Endothelial cell of umbilical vein (primary cell): ENCODE measurements around the gene UQCC2. TPM values are rescaled to one million over a fixed set of nuclear protein-coding genes. Genes with fewer than 3 reads are reported as not detected.

Experiments
- BruUV-seq: library from RNA; stranded (reverse); fragments of 400-500 nt; replicated peaks from 2 replicates; lab custom pipeline; 2021; lab: Mats Ljungman, UMichigan
- CTCF ChIA-PET: fragments of 300-600, 350-600 bp; sonication (Branson Sonifier 250); formaldehyde crosslinking; loops from one replicate; lab custom pipeline; 2021; ENCODE audit warnings: antibody characterized with exemption, inconsistent platforms; lab: Charles Lee
- POLR2A ChIA-PET: fragments of 300-600, 350-600 bp; sonication (Branson Sonifier 250); formaldehyde crosslinking; loops from one replicate; lab custom pipeline; 2021; ENCODE audit warnings: antibody characterized with exemption, inconsistent platforms; lab: Charles Lee
- DNase-seq: peaks from one replicate; pipeline ENCODE4 v3.0.0-alpha.2; 2011; ENCODE audit warnings: low read depth, low spot score
- FAIRE-seq: peaks from 2 replicates; lab custom pipeline; 2011; peaks lifted over from hg19 to GRCh38; lab: Jason Lieb, UNC
- H2AFZ ChIP-seq: 2 replicates; pipeline ENCODE4 v1.6.0; 2012; ENCODE audit warnings: low read depth, low read length, control low read depth, inconsistent platforms
- H3K27ac ChIP-seq: 2 replicates; pipeline ENCODE4 v1.5.1; 2011; ENCODE audit warnings: low read depth, mild to moderate bottlenecking, control low read depth, low read length, moderate library complexity; ENCODE audit not compliant: insufficient read depth
- H3K27me3 ChIP-seq, 2 experiments: 2 replicates each; pipeline versions ENCODE4 v1.6.0 to v1.6.1; 2011; ENCODE audit warnings: low read length in 2 of 2, mixed read lengths in 1 of 2; ENCODE audit not compliant: control insufficient read depth in 2 of 2, insufficient read depth in 2 of 2
- H3K36me3 ChIP-seq, 2 experiments: 2 replicates in 1 of 2; 3 replicates in 1 of 2; pipeline ENCODE4 v1.5.1; 2011; ENCODE audit warnings: low read length in 2 of 2, mild to moderate bottlenecking in 1 of 2, moderate library complexity in 1 of 2; ENCODE audit not compliant: control insufficient read depth in 2 of 2, insufficient read depth in 2 of 2; ENCODE audit errors: extremely low read depth in 1 of 2
- H3K4me1 ChIP-seq: 3 replicates; pipeline ENCODE4 v1.5.1; 2011; ENCODE audit warnings: mild to moderate bottlenecking, low read length; ENCODE audit not compliant: control insufficient read depth, insufficient read depth; ENCODE audit errors: extremely low read depth
- H3K4me2 ChIP-seq: 2 replicates; pipeline ENCODE4 v1.6.1; 2011; ENCODE audit warnings: low read length, control low read depth, mixed read lengths; ENCODE audit not compliant: insufficient read depth
- H3K4me3 ChIP-seq, 3 experiments: fragments of 200-600 bp in 1 of 3; sonication (generic), shearing (Covaris generic) in 1 of 3; replicated peaks in 1 of 3; 2 replicates each; pipeline ENCODE4 v1.5.1; 2011 to 2016; ENCODE audit warnings: control low read depth in 3 of 3, low read length in 3 of 3, mild to moderate bottlenecking in 2 of 3, inconsistent platforms in 1 of 3, low read depth in 1 of 3, moderate library complexity in 1 of 3; ENCODE audit not compliant: insufficient read depth in 1 of 3
- H3K79me2 ChIP-seq: 2 replicates; pipeline ENCODE4 v1.6.0; 2012; ENCODE audit warnings: low read length, inconsistent platforms; ENCODE audit not compliant: control insufficient read depth, insufficient read depth
- H3K9ac ChIP-seq: replicated peaks from 2 replicates; pipeline ENCODE3; 2011; ENCODE audit warnings: low read length, control low read depth; ENCODE audit not compliant: insufficient read depth; ENCODE audit errors: extremely low read depth
- H3K9me1 ChIP-seq: replicated peaks from 3 replicates; pipeline ENCODE4 v1.6.0; 2011; ENCODE audit warnings: mild to moderate bottlenecking, low read length; ENCODE audit not compliant: control insufficient read depth, insufficient read depth; ENCODE audit errors: extremely low read depth
- H3K9me3 ChIP-seq: replicated peaks from 2 replicates; pipeline ENCODE4 v1.5.1; 2012; ENCODE audit warnings: low read length, inconsistent platforms; ENCODE audit not compliant: control insufficient read depth, insufficient read depth
- H4K20me1 ChIP-seq: replicated peaks from 2 replicates; pipeline ENCODE3; 2011; ENCODE audit warnings: mild to moderate bottlenecking, low read length; ENCODE audit not compliant: control insufficient read depth, insufficient read depth; ENCODE audit errors: extremely low read depth
- CTCF ChIP-seq, 2 donors: IDR thresholded peaks; 1 replicate in 1 of 2; 2 replicates in 1 of 2; pipeline ENCODE4 v1.5.1; 2011; ENCODE audit warnings: low read length in 2 of 2, mild to moderate bottlenecking in 2 of 2, moderate library complexity in 2 of 2, control low read depth in 1 of 2, inconsistent platforms in 1 of 2, low read depth in 1 of 2; ENCODE audit not compliant: insufficient read depth in 1 of 2; ENCODE audit errors: extremely low read depth in 1 of 2
- EZH2 ChIP-seq: IDR thresholded peaks from 2 replicates; pipeline ENCODE4 v1.6.1; 2012; ENCODE audit warnings: borderline replicate concordance, low read depth, mild to moderate bottlenecking, moderate library complexity, low read length, inconsistent platforms; ENCODE audit not compliant: severe bottlenecking
- FOS ChIP-seq: IDR thresholded peaks from 2 replicates; pipeline ENCODE4 v1.6.1; 2011; ENCODE audit warnings: mild to moderate bottlenecking, low read length, moderate library complexity, borderline replicate concordance; ENCODE audit not compliant: insufficient read depth
- GATA2 ChIP-seq: IDR thresholded peaks from 2 replicates; pipeline ENCODE4 v1.7.0; 2011; ENCODE audit warnings: low read depth, mild to moderate bottlenecking, moderate library complexity, mixed read lengths, low read length; ENCODE audit not compliant: insufficient read length, insufficient read depth
- JUN ChIP-seq: IDR thresholded peaks from 2 replicates; pipeline ENCODE4 v1.6.1; 2011; ENCODE audit warnings: borderline replicate concordance, low read depth; ENCODE audit not compliant: insufficient read length, insufficient read depth
- MAX ChIP-seq: IDR thresholded peaks from 2 replicates; pipeline ENCODE4 v1.6.1; 2011; ENCODE audit not compliant: insufficient read depth, insufficient read length
- MYC ChIP-seq: IDR thresholded peaks from one replicate; pipeline ENCODE4 v1.6.1; 2011; ENCODE audit warnings: mild to moderate bottlenecking, low read depth, low read length
- POLR2A ChIP-seq: IDR thresholded peaks from 2 replicates; pipeline ENCODE4 v1.6.1; 2012; ENCODE audit warnings: low read depth, mild to moderate bottlenecking, control low read depth, low read length
- POLR2AphosphoS5 ChIP-seq: IDR thresholded peaks from 2 replicates; pipeline ENCODE4 v1.6.1; 2012; ENCODE audit warnings: low read depth, mild to moderate bottlenecking, control low read depth, low read length, moderate library complexity; ENCODE audit not compliant: insufficient read depth
- dilution Hi-C: fragments of 300-500 bp; cut with MboI; formaldehyde crosslinking; loops from one replicate; pipeline ENCODE4 v1.15.0; 2019; ENCODE audit warnings: low sequenced_read_pairs; ENCODE audit not compliant: extremely low pct_ligation_motif_present
- intact Hi-C: fragments of 100-400 bp; cut with micrococcal nuclease; formaldehyde crosslinking; loops from one replicate; pipeline ENCODE4 v1.10.0; 2022
- polyA plus RNA-seq, 4 experiments: library from polyadenylated mRNA; depleted of rRNA in 3 of 4; stranded (reverse) in 3 of 4; unstranded in 1 of 4; fragments of >200 nt; gene quantifications; 2 replicates each; pipeline versions ENCODE4 v1.2.1 to v1.2.3, GENCODE V29; 2011 to 2012; ENCODE audit warnings: missing spikeins in 1 of 4
- total RNA-seq: library from RNA; stranded (reverse); gene quantifications from 2 replicates; pipeline ENCODE4 v1.2.3, GENCODE V29; 2021

Gene UQCC2
- total and polyA plus RNA-seq, 2 donors (not counting 3 experiments of a cell fraction or from before 2014, with no cell fraction given): 46.3 to 95.3 TPM

GRCh38 chr6:33652002-33652401 lies 59.5 kb downstream of the UQCC2 start:
- intact Hi-C loops: no loop called here
- FAIRE-seq (no peak), DNase-seq (no peak)
- TF ChIP-seq POLR2A (no peak), FOS (no peak), MAX (no peak), POLR2AphosphoS5 (no peak), JUN (no peak), MYC (no peak), GATA2 (no peak), EZH2 (no peak), CTCF (IDR thresholded peaks at IDR 0.05; ENCODE audit: extremely low read depth in 1 of 2, insufficient read depth in 1 of 2, low read depth in 1 of 2, low read length in 2 of 2) (no peak)
- Histone ChIP-seq H3K4me3 (no peak overlapping the region), H3K27me3 (no peaks in the 10 kb centered on the region), H3K9ac (no peak overlapping the region), H3K27ac (no peak overlapping the region), H3K4me2 (no peak overlapping the region), H3K36me3 (no peaks in the 10 kb centered on the region), H3K9me3 (no peaks in the 10 kb centered on the region), H3K9me1 (no peaks in the 10 kb centered on the region), H3K4me1 (no peaks in the 10 kb centered on the region), H2AFZ (no peak overlapping the region), H4K20me1 (no peaks in the 10 kb centered on the region), H3K79me2 (no peaks in the 10 kb centered on the region)
- BruUV-seq: no TSS peak
- ChIA-PET CTCF (interaction anchor here (0.8 to 3.7 kb wide), 5 partner anchors 20 to 72 kb away, joined by 3 to 13 read pairs (median 4); partner anchors contain the start of gene BAK1), POLR2A (interaction anchor here (0.5 kb wide), 1 partner anchor 14 kb away, joined by 3 read pairs; no protein-coding TSS in a partner anchor)
- dilution Hi-C loops: no loop called here
